Fibroblast of mammary gland (primary cell): ENCODE data around the gene CD14.
A peak's percentile ranks its signal among the peaks of the same experiment; 100 is the strongest.

Source experiments
- DNase-seq: peaks from one replicate; pipeline ENCODE4 v3.0.0-alpha.2; 2010; ENCODE audit warnings: low read depth
- H3K4me3 ChIP-seq: 2 replicates; pipeline ENCODE4 v1.5.1; 2011; ENCODE audit warnings: low read depth, mild to moderate bottlenecking, low read length, moderate library complexity; ENCODE audit not compliant: control insufficient read depth
- CTCF ChIP-seq: conservative IDR thresholded peaks from 2 replicates; pipeline ENCODE4 v1.5.1; 2011; ENCODE audit warnings: low read depth, low read length, inconsistent platforms; ENCODE audit not compliant: control insufficient read depth, insufficient read depth

Gene CD14

GRCh38 chr5:140635291-140636257, 2.6 kb upstream of the CD14 start:
- H3K4me3 ChIP-seq = no peak overlapping the region
- TF ChIP-seq CTCF = no peak
- DNase-seq = no peak

GRCh38 chr5:140634103-140634502, 1.1 kb upstream of the CD14 start:
- no peak for TF ChIP-seq CTCF
- no peak for DNase-seq
- H3K4me3 ChIP-seq = no peak overlapping the region

GRCh38 chr5:140633501-140633900, 526 bp upstream of the CD14 start:
- no peak for DNase-seq
- H3K4me3 ChIP-seq = no peak overlapping the region
- TF ChIP-seq CTCF = no peak

- no peak for TF ChIP-seq CTCF
- DNase-seq = peak; percentile 51
- H3K4me3 ChIP-seq = peak overlapping the region; percentile 47
Measured at GRCh38 chr5:140632366-140633020, 482 bp downstream of the CD14 start.

- peak overlapping the region; percentile 47 for H3K4me3 ChIP-seq
- DNase-seq = no peak
- TF ChIP-seq CTCF = no peak
Measured at GRCh38 chr5:140631831-140632365, 1.1 kb downstream of the CD14 start.

GRCh38 chr5:140631036-140631417, 1.9 kb downstream of the CD14 start:
- TF ChIP-seq CTCF = no peak
- DNase-seq = no peak
- no peak overlapping the region for H3K4me3 ChIP-seq
